Gastroesophageal sphincter (tissue), 4 donors: Measurements from ENCODE around the gene ABCF1. TPM values are rescaled to one million over a fixed set of nuclear protein-coding genes. Genes with fewer than 3 reads are reported as not detected.

Source experiments
- ATAC-seq: fragments of 150-250 bp; one replicate; pipeline ENCODE4 v1.9.1; 2016; ENCODE audit warnings: mild to moderate bottlenecking, moderate library complexity
- H3K27ac ChIP-seq, 4 donors: fragments of 200-600 bp; sonication (generic) in 3 of 4; 1 replicate in 3 of 4; 2 replicates in 1 of 4; pipeline ENCODE4 v1.5.1; 2016 to 2019
- H3K27me3 ChIP-seq: fragments of 200-600 bp; sonication (generic); one replicate; pipeline ENCODE4 v1.5.1; 2019
- H3K36me3 ChIP-seq, 2 donors: fragments of 200-600 bp; sonication (generic); one replicate each; pipeline ENCODE4 v1.5.1; 2019; ENCODE audit warnings: control low read depth in 1 of 2
- H3K4me1 ChIP-seq, 3 donors: fragments of 200-600 bp; sonication (generic); 1 replicate in 2 of 3; 2 replicates in 1 of 3; pipeline ENCODE4 v1.5.1; 2016 to 2019; ENCODE audit warnings: control low read depth in 2 of 3
- H3K4me3 ChIP-seq, 2 donors: fragments of 200-600 bp; sonication (generic); one replicate each; pipeline ENCODE4 v1.5.1; 2019; ENCODE audit warnings: mild to moderate bottlenecking in 1 of 2, moderate library complexity in 1 of 2
- H3K9me3 ChIP-seq, 3 donors: fragments of 200-600 bp; sonication (generic); one replicate each; pipeline ENCODE4 v1.5.1; 2017 to 2019; ENCODE audit warnings: control low read depth in 2 of 3
- CTCF ChIP-seq, 4 experiments: fragments of 200-600 bp in 2 of 4; fragments of 450-650 bp in 2 of 4; sonication (generic) in 1 of 4; IDR thresholded peaks; one replicate each; pipeline ENCODE4 v1.5.1; 2017 to 2019; ENCODE audit warnings: antibody characterized with exemption in 4 of 4, mild to moderate bottlenecking in 2 of 4, moderate library complexity in 2 of 4
- EP300 ChIP-seq: sonication (generic); formaldehyde crosslinking; IDR thresholded peaks from one replicate; pipeline ENCODE4 v1.6.1; 2017; ENCODE audit warnings: antibody characterized with exemption, mild to moderate bottlenecking
- POLR2A ChIP-seq, 2 donors: fragments of 450-650 bp; IDR thresholded peaks; one replicate each; pipeline ENCODE4 v1.6.1; 2017; ENCODE audit warnings: antibody characterized with exemption in 2 of 2, mild to moderate bottlenecking in 2 of 2, moderate library complexity in 1 of 2
- POLR2AphosphoS5 ChIP-seq: sonication (generic); formaldehyde crosslinking; IDR thresholded peaks from one replicate; pipeline ENCODE4 v1.6.1; 2017; ENCODE audit warnings: antibody characterized with exemption
- WGBS, 2 donors: methylation state at CpG; one replicate each; pipeline ENCODE4 v1.1.5; 2018; ENCODE audit warnings: low coverage in 1 of 2; 5-methylcytosine and 5-hydroxymethylcytosine counted together
- total RNA-seq, 4 donors: library from RNA; depleted of rRNA; stranded (reverse); fragments of >200 nt; gene quantifications; one replicate each; pipeline ENCODE4 v1.1.0, GENCODE V29; 2016

ABCF1 gene
- total RNA-seq, 4 donors from 2014 or later: 42.8 to 63.6 (median 47.4) TPM

GRCh38 chr6:30614044-30614842, 43.0 kb downstream of the ABCF1 start:
- H3K4me1 ChIP-seq: peaks cover 38 to 67% (median 38%) of the 10 kb centered on the region in 3 donors
- no peaks in the 10 kb centered on the region for H3K27me3 ChIP-seq
- 8 to 15% methylated on average over 8 of the region's 8 CpGs for WGBS, 2 donors
- peak overlapping the region; percentile 84 to 99 (median 94) for H3K27ac ChIP-seq
- TF ChIP-seq CTCF (IDR thresholded peaks at IDR 0.05): no peak
- TF ChIP-seq POLR2A (IDR thresholded peaks at IDR 0.05): no peak
- peak; percentile 46 for TF ChIP-seq POLR2AphosphoS5
- no peak for TF ChIP-seq EP300
- H3K4me3 ChIP-seq: peak overlapping the region; percentile 76 to 85
- ATAC-seq: no peak
- H3K36me3 ChIP-seq: peaks cover 0 to 11% of the 10 kb centered on the region in 2 donors
- H3K9me3 ChIP-seq: no peaks in the 10 kb centered on the region

- H3K27ac ChIP-seq: peak overlapping the region; percentile 84 to 99 (median 94)
- 0 to 1% methylated on average over 5 to 6 of the region's 6 CpGs for WGBS, 2 donors
- TF ChIP-seq CTCF (IDR thresholded peaks at IDR 0.05): no peak
- TF ChIP-seq POLR2AphosphoS5: peak; percentile 54
- peak; percentile 5 to 27 for TF ChIP-seq POLR2A (IDR thresholded peaks at IDR 0.05)
- TF ChIP-seq EP300: no peak
Observed at GRCh38 chr6:30614843-30615218, 43.6 kb downstream of the ABCF1 start.

GRCh38 chr6:30615219-30615957, 44.1 kb downstream of the ABCF1 start:
- Histone ChIP-seq H3K27me3 (no peaks in the 10 kb centered on the region), H3K4me3 (peak overlapping the region; percentile 76 to 85), H3K9me3 (no peaks in the 10 kb centered on the region), H3K36me3 (peaks cover 0 to 20% of the 10 kb centered on the region in 2 donors), H3K27ac (peak overlapping the region; percentile 92 to 99 (median 97)), H3K4me1 (peaks cover 35 to 63% (median 36%) of the 10 kb centered on the region in 3 donors)
- no peak for ATAC-seq
- TF ChIP-seq POLR2AphosphoS5 (no peak), CTCF (IDR thresholded peaks at IDR 0.05) (peak in 1 of 4 experiments; percentile 5), EP300 (no peak), POLR2A (IDR thresholded peaks at IDR 0.05) (peak in 1 of 2 donors; percentile 4)
- WGBS, 2 donors: 0 to 1% methylated on average over 10 of the region's 10 CpGs

More at GRCh38 chr6:30614843-30615218, 43.6 kb downstream of the ABCF1 start:
- Histone ChIP-seq H3K4me3 (peak overlapping the region; percentile 76 to 85), H3K27me3 (no peaks in the 10 kb centered on the region), H3K4me1 (peaks cover 38 to 67% (median 38%) of the 10 kb centered on the region in 3 donors), H3K36me3 (peaks cover 0 to 14% of the 10 kb centered on the region in 2 donors), H3K9me3 (no peaks in the 10 kb centered on the region)
- ATAC-seq: peak; percentile 82

- peaks cover 0 to 28% of the 10 kb centered on the region in 2 donors for H3K36me3 ChIP-seq
- H3K27ac ChIP-seq: peak overlapping the region; percentile 92 to 99 (median 97)
- H3K4me3 ChIP-seq: peak overlapping the region; percentile 76 to 85
- H3K4me1 ChIP-seq: peaks cover 30 to 55% (median 32%) of the 10 kb centered on the region in 3 donors
- no peak for ATAC-seq
- H3K27me3 ChIP-seq: no peaks in the 10 kb centered on the region
- TF ChIP-seq POLR2A (IDR thresholded peaks at IDR 0.05) (peak in 1 of 2 donors; percentile 26), CTCF (IDR thresholded peaks at IDR 0.05) (no peak), POLR2AphosphoS5 (peak; percentile 40)
- H3K9me3 ChIP-seq: no peaks in the 10 kb centered on the region
- 0% methylated on average over 6 to 10 of the region's 10 CpGs for WGBS, 2 donors
Observed at GRCh38 chr6:30615958-30616810, 44.9 kb downstream of the ABCF1 start.
